SK-N-SH treated with all-trans-retinoic acid at 6 μM for 48 hours (cell line): ENCODE measurements around the gene COQ7.

ENCODE experiments used
- ATAC-seq: fragments of 200-7000 bp; cut with Tn5 transposase; 3 replicates; pipeline ENCODE4 v1.9.1; 2020; ENCODE audit warnings: mild to moderate bottlenecking, moderate library complexity
- ARNTL ChIP-seq: fragments of 450-650 bp; formaldehyde crosslinking; IDR thresholded peaks from 2 replicates; pipeline ENCODE4 v1.5.0; 2020; ENCODE audit warnings: low read depth, mild to moderate bottlenecking, moderate library complexity, borderline replicate concordance
- BACH2 ChIP-seq: fragments of 250-450 bp; sonication (Bioruptor Pico); IDR thresholded peaks from 2 replicates; pipeline ENCODE4 v1.9.0; 2021; ENCODE audit warnings: mild to moderate bottlenecking, borderline replicate concordance
- CSDC2 ChIP-seq: fragments of 250-450 bp; sonication (Bioruptor Pico); IDR thresholded peaks from 2 replicates; pipeline ENCODE4 v1.5.0; 2020; ENCODE audit warnings: mild to moderate bottlenecking, moderate library complexity
- ESRRG ChIP-seq: fragments of 250-450 bp; sonication (Bioruptor Pico); IDR thresholded peaks from 2 replicates; pipeline ENCODE4 v1.6.1; 2021; ENCODE audit warnings: mild to moderate bottlenecking
- GLIS3 ChIP-seq: fragments of 250-450 bp; sonication (Bioruptor Pico); IDR thresholded peaks from 2 replicates; pipeline ENCODE4 v1.5.0; 2020; ENCODE audit warnings: mild to moderate bottlenecking, moderate library complexity
- ISL1 ChIP-seq: fragments of 250-450 bp; sonication (Bioruptor Pico); IDR thresholded peaks from 2 replicates; pipeline ENCODE4 v2.1.2; 2022; ENCODE audit warnings: mild to moderate bottlenecking, moderate library complexity
- OSR1 ChIP-seq: fragments of 250-450 bp; sonication (Bioruptor Pico); IDR thresholded peaks from 2 replicates; pipeline ENCODE4 v1.8.0; 2022; ENCODE audit warnings: moderate library complexity, mild to moderate bottlenecking, inconsistent platforms
- PPARA ChIP-seq: fragments of 250-450 bp; sonication (Bioruptor Pico); IDR thresholded peaks from 2 replicates; pipeline ENCODE4 v1.5.0; 2020; ENCODE audit warnings: mild to moderate bottlenecking, borderline replicate concordance
- RARB ChIP-seq: fragments of 250-450 bp; sonication (Bioruptor Pico); IDR thresholded peaks from 2 replicates; pipeline ENCODE4 v1.8.0; 2021; ENCODE audit warnings: mild to moderate bottlenecking, moderate library complexity
- SNAI2 ChIP-seq: fragments of 250-450 bp; sonication (Bioruptor Pico); IDR thresholded peaks from 2 replicates; pipeline ENCODE4 v1.5.0; 2020; ENCODE audit warnings: mild to moderate bottlenecking, moderate library complexity
- TCF4 ChIP-seq: fragments of 250-450 bp; sonication (Bioruptor Pico); IDR thresholded peaks from 2 replicates; pipeline ENCODE4 v1.8.0; 2021; ENCODE audit warnings: mild to moderate bottlenecking, moderate library complexity, borderline replicate concordance
- TOX ChIP-seq: fragments of 250-450 bp; sonication (Bioruptor Pico); IDR thresholded peaks from 2 replicates; pipeline ENCODE4 v1.8.0; 2021; ENCODE audit warnings: mild to moderate bottlenecking, moderate library complexity, borderline replicate concordance
- ZC3H10 ChIP-seq: fragments of 250-450 bp; sonication (Bioruptor Pico); IDR thresholded peaks from 2 replicates; pipeline ENCODE4 v1.5.1; 2021; ENCODE audit warnings: mild to moderate bottlenecking, moderate library complexity
- ZFP3 ChIP-seq: fragments of 250-450 bp; sonication (Bioruptor Pico); IDR thresholded peaks from 2 replicates; pipeline ENCODE4 v1.5.0; 2020; ENCODE audit warnings: mild to moderate bottlenecking, moderate library complexity
- ZFP30 ChIP-seq: fragments of 450-650 bp; formaldehyde crosslinking; IDR thresholded peaks from 2 replicates; pipeline ENCODE4 v1.5.0; 2022; ENCODE audit warnings: mild to moderate bottlenecking, moderate library complexity
- ZNF565 ChIP-seq: fragments of 450-650 bp; formaldehyde crosslinking; conservative IDR thresholded peaks from 2 replicates; pipeline ENCODE4 v1.5.0; 2020; ENCODE audit warnings: low read depth, mild to moderate bottlenecking, moderate library complexity
- ZNF70 ChIP-seq: fragments of 450-650 bp; formaldehyde crosslinking; IDR thresholded peaks from 2 replicates; pipeline ENCODE4 v1.5.0; 2020; ENCODE audit warnings: mild to moderate bottlenecking, moderate library complexity
- ZNF8 ChIP-seq: fragments of 450-650 bp; formaldehyde crosslinking; IDR thresholded peaks from 2 replicates; pipeline ENCODE4 v1.5.0; 2020; ENCODE audit warnings: mild to moderate bottlenecking, moderate library complexity
- TF ChIP-seq, protein P1 (sequence below): fragments of 250-450 bp; sonication (Bioruptor Pico); IDR thresholded peaks from 2 replicates; pipeline ENCODE4 v1.5.1; 2020; ENCODE audit warnings: low read depth, mild to moderate bottlenecking, moderate library complexity
- TF ChIP-seq, protein P2 (sequence below): fragments of 250-450 bp; sonication (Bioruptor Pico); IDR thresholded peaks from 2 replicates; pipeline ENCODE4 v1.5.0; 2020; ENCODE audit warnings: mild to moderate bottlenecking, moderate library complexity
- TF ChIP-seq, protein P3 (sequence below): fragments of 250-450 bp; sonication (Bioruptor Pico); IDR thresholded peaks from 2 replicates; pipeline ENCODE4 v1.5.1; 2021; ENCODE audit warnings: mild to moderate bottlenecking, moderate library complexity
- TF ChIP-seq, protein P4 (sequence below): fragments of 250-450 bp; sonication (Bioruptor Pico); IDR thresholded peaks from 2 replicates; pipeline ENCODE4 v1.8.0; 2021; ENCODE audit warnings: low read depth, mild to moderate bottlenecking, moderate library complexity, borderline replicate concordance
- TF ChIP-seq, protein P5 (sequence below): fragments of 250-450 bp; sonication (Bioruptor Pico); IDR thresholded peaks from 2 replicates; pipeline ENCODE4 v1.8.0; 2020; ENCODE audit warnings: mild to moderate bottlenecking, moderate library complexity, borderline replicate concordance

Gene COQ7

DNA sequence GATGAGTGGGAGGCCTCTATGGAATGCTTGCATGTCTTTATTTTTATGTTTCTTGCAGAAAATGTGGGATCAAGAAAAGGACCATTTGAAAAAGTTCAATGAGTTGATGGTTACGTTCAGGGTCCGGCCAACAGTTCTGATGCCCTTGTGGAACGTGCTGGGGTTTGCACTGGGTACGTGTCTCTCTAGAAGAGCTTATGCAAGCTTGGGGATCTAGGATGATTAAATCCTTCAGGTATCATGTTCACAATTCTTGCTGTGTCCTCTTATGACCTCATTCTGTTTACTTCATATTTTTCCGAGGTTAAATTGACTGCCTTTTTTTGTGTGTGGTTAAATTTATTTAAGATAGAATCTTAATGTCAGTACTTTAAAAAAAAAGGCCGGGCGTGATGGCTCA, 6.4 kb downstream of the COQ7 start (continued):
- TF ChIP-seq, protein P1, sequence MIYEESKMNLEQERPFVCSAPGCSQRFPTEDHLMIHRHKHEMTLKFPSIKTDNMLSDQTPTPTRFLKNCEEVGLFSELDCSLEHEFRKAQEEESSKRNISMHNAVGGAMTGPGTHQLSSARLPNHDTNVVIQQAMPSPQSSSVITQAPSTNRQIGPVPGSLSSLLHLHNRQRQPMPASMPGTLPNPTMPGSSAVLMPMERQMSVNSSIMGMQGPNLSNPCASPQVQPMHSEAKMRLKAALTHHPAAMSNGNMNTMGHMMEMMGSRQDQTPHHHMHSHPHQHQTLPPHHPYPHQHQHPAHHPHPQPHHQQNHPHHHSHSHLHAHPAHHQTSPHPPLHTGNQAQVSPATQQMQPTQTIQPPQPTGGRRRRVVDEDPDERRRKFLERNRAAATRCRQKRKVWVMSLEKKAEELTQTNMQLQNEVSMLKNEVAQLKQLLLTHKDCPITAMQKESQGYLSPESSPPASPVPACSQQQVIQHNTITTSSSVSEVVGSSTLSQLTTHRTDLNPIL (CRISPR knock-in tag), result no peak
- TF ChIP-seq ISL1 (CRISPR knock-in tag), result no peak
- TF ChIP-seq PPARA, result no peak

DNA sequence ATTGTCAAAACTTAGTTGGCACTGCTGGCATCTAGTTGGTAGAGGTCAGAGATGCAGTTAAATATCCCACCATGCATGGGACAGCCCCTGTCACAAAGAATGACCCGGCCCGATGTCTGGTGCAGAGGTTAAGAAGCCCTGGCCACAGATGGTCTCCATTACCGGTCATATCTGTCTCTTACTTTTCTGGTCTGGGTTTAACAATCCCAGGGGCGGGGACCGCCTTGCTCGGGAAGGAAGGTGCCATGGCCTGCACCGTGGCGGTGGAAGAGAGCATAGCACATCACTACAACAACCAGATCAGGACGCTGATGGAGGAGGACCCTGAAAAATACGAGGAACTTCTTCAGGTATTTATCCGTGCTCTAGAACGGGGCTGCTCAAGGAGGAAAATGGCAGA, 8.1 kb downstream of the COQ7 start:
- no peak for ATAC-seq
- TF ChIP-seq ZNF8 (CRISPR knock-in tag) (no peak), ISL1 (CRISPR knock-in tag) (no peak), GLIS3 (CRISPR knock-in tag) (no peak), CSDC2 (CRISPR knock-in tag) (no peak), ZNF565 (no peak), ZFP30 (CRISPR knock-in tag) (no peak), OSR1 (CRISPR knock-in tag) (no peak), RARB (CRISPR knock-in tag) (no peak), BACH2 (CRISPR knock-in tag) (no peak), SNAI2 (CRISPR knock-in tag) (no peak), ESRRG (no peak)
- TF ChIP-seq, protein P2, sequence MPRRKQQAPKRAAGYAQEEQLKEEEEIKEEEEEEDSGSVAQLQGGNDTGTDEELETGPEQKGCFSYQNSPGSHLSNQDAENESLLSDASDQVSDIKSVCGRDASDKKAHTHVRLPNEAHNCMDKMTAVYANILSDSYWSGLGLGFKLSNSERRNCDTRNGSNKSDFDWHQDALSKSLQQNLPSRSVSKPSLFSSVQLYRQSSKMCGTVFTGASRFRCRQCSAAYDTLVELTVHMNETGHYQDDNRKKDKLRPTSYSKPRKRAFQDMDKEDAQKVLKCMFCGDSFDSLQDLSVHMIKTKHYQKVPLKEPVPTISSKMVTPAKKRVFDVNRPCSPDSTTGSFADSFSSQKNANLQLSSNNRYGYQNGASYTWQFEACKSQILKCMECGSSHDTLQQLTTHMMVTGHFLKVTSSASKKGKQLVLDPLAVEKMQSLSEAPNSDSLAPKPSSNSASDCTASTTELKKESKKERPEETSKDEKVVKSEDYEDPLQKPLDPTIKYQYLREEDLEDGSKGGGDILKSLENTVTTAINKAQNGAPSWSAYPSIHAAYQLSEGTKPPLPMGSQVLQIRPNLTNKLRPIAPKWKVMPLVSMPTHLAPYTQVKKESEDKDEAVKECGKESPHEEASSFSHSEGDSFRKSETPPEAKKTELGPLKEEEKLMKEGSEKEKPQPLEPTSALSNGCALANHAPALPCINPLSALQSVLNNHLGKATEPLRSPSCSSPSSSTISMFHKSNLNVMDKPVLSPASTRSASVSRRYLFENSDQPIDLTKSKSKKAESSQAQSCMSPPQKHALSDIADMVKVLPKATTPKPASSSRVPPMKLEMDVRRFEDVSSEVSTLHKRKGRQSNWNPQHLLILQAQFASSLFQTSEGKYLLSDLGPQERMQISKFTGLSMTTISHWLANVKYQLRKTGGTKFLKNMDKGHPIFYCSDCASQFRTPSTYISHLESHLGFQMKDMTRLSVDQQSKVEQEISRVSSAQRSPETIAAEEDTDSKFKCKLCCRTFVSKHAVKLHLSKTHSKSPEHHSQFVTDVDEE (CRISPR knock-in tag), result no peak
- TF ChIP-seq, protein P3, sequence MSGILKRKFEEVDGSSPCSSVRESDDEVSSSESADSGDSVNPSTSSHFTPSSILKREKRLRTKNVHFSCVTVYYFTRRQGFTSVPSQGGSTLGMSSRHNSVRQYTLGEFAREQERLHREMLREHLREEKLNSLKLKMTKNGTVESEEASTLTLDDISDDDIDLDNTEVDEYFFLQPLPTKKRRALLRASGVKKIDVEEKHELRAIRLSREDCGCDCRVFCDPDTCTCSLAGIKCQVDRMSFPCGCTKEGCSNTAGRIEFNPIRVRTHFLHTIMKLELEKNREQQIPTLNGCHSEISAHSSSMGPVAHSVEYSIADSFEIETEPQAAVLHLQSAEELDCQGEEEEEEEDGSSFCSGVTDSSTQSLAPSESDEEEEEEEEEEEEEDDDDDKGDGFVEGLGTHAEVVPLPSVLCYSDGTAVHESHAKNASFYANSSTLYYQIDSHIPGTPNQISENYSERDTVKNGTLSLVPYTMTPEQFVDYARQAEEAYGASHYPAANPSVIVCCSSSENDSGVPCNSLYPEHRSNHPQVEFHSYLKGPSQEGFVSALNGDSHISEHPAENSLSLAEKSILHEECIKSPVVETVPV (CRISPR knock-in tag), result no peak
- TF ChIP-seq, protein P4, sequence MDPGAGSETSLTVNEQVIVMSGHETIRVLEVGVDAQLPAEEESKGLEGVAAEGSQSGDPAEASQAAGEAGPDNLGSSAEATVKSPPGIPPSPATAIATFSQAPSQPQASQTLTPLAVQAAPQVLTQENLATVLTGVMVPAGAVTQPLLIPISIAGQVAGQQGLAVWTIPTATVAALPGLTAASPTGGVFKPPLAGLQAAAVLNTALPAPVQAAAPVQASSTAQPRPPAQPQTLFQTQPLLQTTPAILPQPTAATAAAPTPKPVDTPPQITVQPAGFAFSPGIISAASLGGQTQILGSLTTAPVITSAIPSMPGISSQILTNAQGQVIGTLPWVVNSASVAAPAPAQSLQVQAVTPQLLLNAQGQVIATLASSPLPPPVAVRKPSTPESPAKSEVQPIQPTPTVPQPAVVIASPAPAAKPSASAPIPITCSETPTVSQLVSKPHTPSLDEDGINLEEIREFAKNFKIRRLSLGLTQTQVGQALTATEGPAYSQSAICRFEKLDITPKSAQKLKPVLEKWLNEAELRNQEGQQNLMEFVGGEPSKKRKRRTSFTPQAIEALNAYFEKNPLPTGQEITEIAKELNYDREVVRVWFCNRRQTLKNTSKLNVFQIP (CRISPR knock-in tag), result no peak
- TF ChIP-seq, all 23 proteins: peak for 0

DNA sequence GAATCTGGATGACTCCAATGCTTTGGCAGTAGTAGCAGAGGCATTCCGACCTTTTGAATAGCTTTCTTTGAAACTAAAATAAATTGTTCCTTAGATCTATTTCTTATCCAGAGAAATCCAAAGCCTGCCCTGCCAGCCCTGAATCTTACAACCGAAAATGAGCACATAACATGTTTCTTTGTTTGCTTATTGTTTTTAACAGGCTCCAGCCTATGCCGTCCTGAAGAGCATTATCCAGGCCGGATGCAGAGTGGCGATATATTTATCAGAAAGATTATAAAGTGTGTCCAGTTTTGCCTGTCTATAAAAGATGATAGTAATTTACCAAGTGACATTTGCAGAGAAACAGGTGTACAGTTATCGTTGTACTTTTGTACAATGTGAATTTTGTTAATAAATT, 10.5 kb downstream of the COQ7 start:
- ATAC-seq, result no peak
- TF ChIP-seq ZFP3 (CRISPR knock-in tag) (no peak), ZNF8 (CRISPR knock-in tag) (no peak), OSR1 (CRISPR knock-in tag) (no peak), CSDC2 (CRISPR knock-in tag) (no peak), ZNF70 (no peak), TCF4 (CRISPR knock-in tag) (no peak), ARNTL (no peak), ZFP30 (CRISPR knock-in tag) (no peak), ISL1 (CRISPR knock-in tag) (no peak), ZC3H10 (CRISPR knock-in tag) (no peak), BACH2 (CRISPR knock-in tag) (no peak), TOX (CRISPR knock-in tag) (no peak), PPARA (no peak), RARB (CRISPR knock-in tag) (no peak), SNAI2 (CRISPR knock-in tag) (no peak)
- TF ChIP-seq, protein P5, sequence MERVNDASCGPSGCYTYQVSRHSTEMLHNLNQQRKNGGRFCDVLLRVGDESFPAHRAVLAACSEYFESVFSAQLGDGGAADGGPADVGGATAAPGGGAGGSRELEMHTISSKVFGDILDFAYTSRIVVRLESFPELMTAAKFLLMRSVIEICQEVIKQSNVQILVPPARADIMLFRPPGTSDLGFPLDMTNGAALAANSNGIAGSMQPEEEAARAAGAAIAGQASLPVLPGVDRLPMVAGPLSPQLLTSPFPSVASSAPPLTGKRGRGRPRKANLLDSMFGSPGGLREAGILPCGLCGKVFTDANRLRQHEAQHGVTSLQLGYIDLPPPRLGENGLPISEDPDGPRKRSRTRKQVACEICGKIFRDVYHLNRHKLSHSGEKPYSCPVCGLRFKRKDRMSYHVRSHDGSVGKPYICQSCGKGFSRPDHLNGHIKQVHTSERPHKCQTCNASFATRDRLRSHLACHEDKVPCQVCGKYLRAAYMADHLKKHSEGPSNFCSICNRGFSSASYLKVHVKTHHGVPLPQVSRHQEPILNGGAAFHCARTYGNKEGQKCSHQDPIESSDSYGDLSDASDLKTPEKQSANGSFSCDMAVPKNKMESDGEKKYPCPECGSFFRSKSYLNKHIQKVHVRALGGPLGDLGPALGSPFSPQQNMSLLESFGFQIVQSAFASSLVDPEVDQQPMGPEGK, result no peak
- TF ChIP-seq, protein P3 (CRISPR knock-in tag), result no peak
- TF ChIP-seq, protein P1 (CRISPR knock-in tag), result no peak
